ENCODE measurements around the gene HYAL3. TPM values are rescaled to one million over a fixed set of nuclear protein-coding genes. Genes with fewer than 3 reads are reported as not detected.

Gene HYAL3
- polyA plus RNA-seq, 2 donors = 3.4 to 5.1 TPM

DNA sequence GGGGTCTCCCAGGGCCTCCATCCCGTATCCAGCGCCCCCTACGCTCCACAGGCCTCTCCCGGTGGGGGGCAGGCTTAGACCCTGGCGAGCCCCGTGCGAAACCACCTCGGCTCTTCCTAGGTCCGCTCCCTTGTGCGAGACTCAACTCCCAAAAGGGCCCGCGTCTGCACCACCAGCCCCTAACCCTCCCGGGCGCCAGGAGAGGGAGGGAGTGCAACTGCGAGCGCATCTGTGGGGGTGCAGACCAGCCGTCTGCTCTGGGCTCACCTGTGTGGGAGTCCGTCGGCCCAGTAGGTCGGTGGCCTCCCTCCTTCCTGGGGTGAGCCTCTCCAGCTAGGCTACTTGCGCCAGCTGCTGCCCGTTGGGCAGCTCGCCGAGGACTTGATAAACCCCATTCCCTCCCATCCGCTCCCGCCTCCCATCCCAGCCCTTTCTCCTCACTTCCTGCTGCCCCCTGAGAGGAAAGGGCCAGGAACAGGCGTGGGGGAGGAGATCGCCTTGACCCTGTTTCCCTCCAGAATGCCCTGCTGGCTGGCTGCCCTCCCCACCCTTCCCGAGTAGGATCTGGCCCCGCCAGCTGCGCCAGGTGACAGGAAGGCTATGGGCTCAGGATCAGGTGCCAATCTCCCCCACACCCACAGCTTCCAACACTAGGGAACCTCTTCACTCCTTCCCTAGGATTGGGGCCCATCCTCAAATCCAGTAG, 23.3 kb upstream of the HYAL3 start, which contains the start of gene HYAL2:
TSS of gene HYAL2 (minus strand) at position 360 of the 706 bp plus-strand sequence. CDS start 2,256 bp downstream, outside the sequence.
- Histone ChIP-seq H3K27me3 (ENCODE audit: control insufficient read depth in 1 of 2, insufficient read depth in 2 of 2, low read length in 2 of 2) (no peaks in the 10 kb centered on the region), H3K4me3 (ENCODE audit: low read depth in 1 of 2, low read length in 2 of 2) (peak within 1 kb of the TSS; percentile 67 to 83), H3K4me1 (ENCODE audit: control insufficient read depth in 2 of 2, insufficient read depth in 2 of 2, low read length in 1 of 2) (peaks cover 0 to 34% of the 10 kb centered on the region in 2 donors), H3K36me3 (ENCODE audit: control insufficient read depth in 2 of 2, insufficient read depth in 2 of 2, low read length in 1 of 2) (peaks cover 0 to 19% of the 10 kb centered on the region in 2 donors), H3K27ac (ENCODE audit: low read depth in 2 of 2, low read length in 1 of 2) (peak within 1 kb of the TSS; percentile 82 to 89), H3K9me3 (ENCODE audit: control insufficient read depth in 2 of 2, insufficient read depth in 1 of 2, low read depth in 1 of 2, low read length in 1 of 2) (no peaks in the 10 kb centered on the region)
- WGBS, 2 donors = 51 to 57% methylated on average over 28 to 31 of the region's 31 CpGs

DNA sequence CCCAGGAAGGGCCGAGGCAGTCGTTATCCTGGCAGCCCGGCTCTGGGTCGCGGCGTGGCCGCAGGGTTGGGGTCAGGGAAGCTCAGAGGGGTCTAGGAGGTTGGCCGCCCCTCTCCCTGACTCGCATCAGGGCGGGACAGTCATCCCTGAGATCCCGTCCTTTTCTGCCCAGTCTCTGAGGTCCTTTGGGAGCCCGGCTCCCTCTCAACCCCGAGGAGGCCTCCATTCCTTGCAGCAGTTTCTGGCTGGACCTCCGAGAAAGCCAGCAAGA, 22.8 kb upstream of the HYAL3 start:
- peaks cover 0 to 19% of the 10 kb centered on the region in 2 donors for H3K36me3 ChIP-seq (ENCODE audit: control insufficient read depth in 2 of 2, insufficient read depth in 2 of 2, low read length in 1 of 2)
- peak overlapping the region; percentile 82 for H3K27ac ChIP-seq (ENCODE audit: low read depth in 2 of 2, low read length in 1 of 2)
- H3K4me3 ChIP-seq (ENCODE audit: low read depth in 1 of 2, low read length in 2 of 2) = peak overlapping the region; percentile 67 to 83
- H3K27me3 ChIP-seq (ENCODE audit: control insufficient read depth in 1 of 2, insufficient read depth in 2 of 2, low read length in 2 of 2) = no peaks in the 10 kb centered on the region
- H3K9me3 ChIP-seq (ENCODE audit: control insufficient read depth in 2 of 2, insufficient read depth in 1 of 2, low read depth in 1 of 2, low read length in 1 of 2) = no peaks in the 10 kb centered on the region
- peaks cover 0 to 34% of the 10 kb centered on the region in 2 donors for H3K4me1 ChIP-seq (ENCODE audit: control insufficient read depth in 2 of 2, insufficient read depth in 2 of 2, low read length in 1 of 2)
- 26 to 44% methylated on average over 13 to 14 of the region's 14 CpGs for WGBS, 2 donors

DNA sequence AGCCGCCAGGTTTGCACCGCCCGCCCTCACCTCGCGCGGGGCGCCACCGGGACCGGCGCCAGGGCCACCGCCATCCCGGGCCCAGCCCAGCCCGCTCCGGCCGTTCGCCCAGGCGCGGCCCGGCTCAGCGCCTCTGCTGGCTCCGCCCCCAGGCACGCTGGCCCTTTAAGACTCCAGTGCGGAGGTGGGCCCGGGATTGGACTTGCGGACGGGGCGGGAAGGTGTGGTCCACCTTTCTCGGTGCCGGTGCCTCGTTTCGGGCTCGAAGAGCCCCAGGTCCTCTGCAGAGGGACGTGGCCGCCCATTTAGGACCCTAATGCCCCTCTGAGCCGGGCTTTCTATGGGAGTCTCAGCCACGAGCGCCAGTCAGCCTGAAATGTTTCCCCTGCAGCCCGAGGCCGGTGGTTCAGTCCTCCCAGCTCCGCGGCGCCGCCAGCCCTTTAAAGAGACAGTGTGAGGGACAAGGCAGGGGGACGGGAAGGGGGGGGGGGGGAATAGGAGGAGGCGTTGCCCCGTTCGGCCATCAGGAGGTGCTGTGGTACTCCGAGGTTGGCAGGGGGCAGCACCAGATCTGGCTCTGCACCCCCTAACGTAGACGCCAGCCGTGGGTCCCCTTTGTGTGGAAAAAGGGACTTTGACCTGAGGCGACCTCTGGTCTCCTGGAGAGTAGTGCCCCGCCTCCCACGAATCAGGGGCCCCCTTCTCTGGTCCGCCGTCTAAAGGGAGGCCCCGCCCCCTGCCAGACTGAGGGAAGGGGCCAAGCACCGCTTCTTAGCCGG, 22.3 kb upstream of the HYAL3 start:
- Histone ChIP-seq H3K36me3 (ENCODE audit: control insufficient read depth in 2 of 2, insufficient read depth in 2 of 2, low read length in 1 of 2) (peaks cover 0 to 19% of the 10 kb centered on the region in 2 donors), H3K4me1 (ENCODE audit: control insufficient read depth in 2 of 2, insufficient read depth in 2 of 2, low read length in 1 of 2) (peaks cover 0 to 32% of the 10 kb centered on the region in 2 donors), H3K27ac (ENCODE audit: low read depth in 2 of 2, low read length in 1 of 2) (peak overlapping the region; percentile 82 to 89), H3K27me3 (ENCODE audit: control insufficient read depth in 1 of 2, insufficient read depth in 2 of 2, low read length in 2 of 2) (no peaks in the 10 kb centered on the region), H3K4me3 (ENCODE audit: low read depth in 1 of 2, low read length in 2 of 2) (peak overlapping the region; percentile 67 to 83), H3K9me3 (ENCODE audit: control insufficient read depth in 2 of 2, insufficient read depth in 1 of 2, low read depth in 1 of 2, low read length in 1 of 2) (no peaks in the 10 kb centered on the region)
- 0 to 1% methylated on average over 51 to 59 of the region's 59 CpGs for WGBS, 2 donors

DNA sequence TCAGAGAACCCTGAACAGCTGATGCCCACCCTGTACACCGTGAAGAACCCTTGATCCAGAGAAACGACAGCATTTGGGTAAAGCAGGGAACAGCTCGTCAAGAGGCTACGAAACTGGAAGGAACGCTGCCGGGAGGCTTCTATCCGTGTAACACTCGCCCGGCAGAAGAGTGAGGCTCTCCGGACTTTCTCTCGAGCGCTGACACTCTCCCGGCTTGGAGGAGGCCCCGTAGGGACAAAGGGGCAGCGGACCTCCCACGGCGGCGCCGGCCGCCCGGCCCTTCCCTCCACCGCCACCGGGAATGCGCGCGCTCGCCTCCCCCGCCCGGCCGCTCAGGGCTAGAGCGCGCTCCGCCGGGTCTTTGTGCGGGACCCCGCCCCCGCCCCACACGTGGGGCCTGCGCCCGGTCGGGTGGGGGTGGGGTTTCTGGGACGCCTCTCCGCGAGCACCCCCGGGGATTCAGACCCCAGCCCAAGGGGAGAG, 21.7 kb upstream of the HYAL3 start:
- Histone ChIP-seq H3K36me3 (ENCODE audit: control insufficient read depth in 2 of 2, insufficient read depth in 2 of 2, low read length in 1 of 2) (peaks cover 0 to 14% of the 10 kb centered on the region in 2 donors), H3K4me1 (ENCODE audit: control insufficient read depth in 2 of 2, insufficient read depth in 2 of 2, low read length in 1 of 2) (peaks cover 0 to 36% of the 10 kb centered on the region in 2 donors), H3K27me3 (ENCODE audit: control insufficient read depth in 1 of 2, insufficient read depth in 2 of 2, low read length in 2 of 2) (no peaks in the 10 kb centered on the region), H3K4me3 (ENCODE audit: low read depth in 1 of 2, low read length in 2 of 2) (peak overlapping the region; percentile 67 to 83), H3K9me3 (ENCODE audit: control insufficient read depth in 2 of 2, insufficient read depth in 1 of 2, low read depth in 1 of 2, low read length in 1 of 2) (no peaks in the 10 kb centered on the region), H3K27ac (ENCODE audit: low read depth in 2 of 2, low read length in 1 of 2) (peak overlapping the region; percentile 82 to 89)
- WGBS, 2 donors = 0% methylated on average over 36 to 45 of the region's 45 CpGs

DNA sequence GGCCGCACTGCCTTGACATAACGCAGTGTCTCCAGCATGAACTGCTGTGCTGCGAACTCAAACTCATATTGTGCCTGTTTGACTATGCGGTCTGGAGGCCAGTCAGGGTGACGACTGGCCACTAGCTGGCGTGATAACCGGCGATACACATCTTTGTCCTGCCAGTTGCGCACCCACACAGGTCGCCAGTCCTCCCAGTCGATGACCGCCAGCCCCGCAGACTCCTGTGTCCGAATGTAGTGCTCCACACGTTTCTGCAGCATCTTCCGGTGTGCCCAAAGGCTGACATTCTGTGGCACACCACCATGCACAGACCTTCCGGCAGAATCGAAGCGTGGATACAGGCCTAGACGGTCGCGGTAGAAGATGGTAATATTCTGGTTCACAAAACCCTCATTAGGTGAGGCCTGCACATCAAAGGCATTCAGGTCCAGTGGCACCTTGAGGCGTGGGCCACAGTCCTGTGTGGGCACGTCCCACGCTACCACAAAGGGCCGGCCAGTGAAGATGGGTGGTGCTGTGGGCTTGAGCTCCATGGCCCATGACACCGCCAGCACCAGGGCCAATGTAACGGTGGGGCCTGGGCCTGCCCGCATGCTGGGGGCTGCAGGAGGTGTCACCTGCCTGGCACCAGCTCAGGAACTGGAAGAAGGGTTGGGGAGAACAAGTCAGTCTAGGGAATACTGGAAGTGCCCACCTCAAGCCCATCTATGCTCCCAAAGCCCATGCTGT, 20.9 kb upstream of the HYAL3 start:
- WGBS, 2 donors = 64 to 68% methylated on average over 29 of the region's 29 CpGs
- H3K36me3 ChIP-seq (ENCODE audit: control insufficient read depth in 2 of 2, insufficient read depth in 2 of 2, low read length in 1 of 2) = peaks cover 0 to 10% of the 10 kb centered on the region in 2 donors
- H3K27ac ChIP-seq (ENCODE audit: low read depth in 2 of 2, low read length in 1 of 2) = peak overlapping the region; percentile 82 to 89
- H3K4me3 ChIP-seq (ENCODE audit: low read depth in 1 of 2, low read length in 2 of 2) = peak overlapping the region; percentile 67 to 83
- no peaks in the 10 kb centered on the region for H3K9me3 ChIP-seq (ENCODE audit: control insufficient read depth in 2 of 2, insufficient read depth in 1 of 2, low read depth in 1 of 2, low read length in 1 of 2)
- H3K27me3 ChIP-seq (ENCODE audit: control insufficient read depth in 1 of 2, insufficient read depth in 2 of 2, low read length in 2 of 2) = no peaks in the 10 kb centered on the region
- H3K4me1 ChIP-seq (ENCODE audit: control insufficient read depth in 2 of 2, insufficient read depth in 2 of 2, low read length in 1 of 2) = peaks cover 0 to 36% of the 10 kb centered on the region in 2 donors

DNA sequence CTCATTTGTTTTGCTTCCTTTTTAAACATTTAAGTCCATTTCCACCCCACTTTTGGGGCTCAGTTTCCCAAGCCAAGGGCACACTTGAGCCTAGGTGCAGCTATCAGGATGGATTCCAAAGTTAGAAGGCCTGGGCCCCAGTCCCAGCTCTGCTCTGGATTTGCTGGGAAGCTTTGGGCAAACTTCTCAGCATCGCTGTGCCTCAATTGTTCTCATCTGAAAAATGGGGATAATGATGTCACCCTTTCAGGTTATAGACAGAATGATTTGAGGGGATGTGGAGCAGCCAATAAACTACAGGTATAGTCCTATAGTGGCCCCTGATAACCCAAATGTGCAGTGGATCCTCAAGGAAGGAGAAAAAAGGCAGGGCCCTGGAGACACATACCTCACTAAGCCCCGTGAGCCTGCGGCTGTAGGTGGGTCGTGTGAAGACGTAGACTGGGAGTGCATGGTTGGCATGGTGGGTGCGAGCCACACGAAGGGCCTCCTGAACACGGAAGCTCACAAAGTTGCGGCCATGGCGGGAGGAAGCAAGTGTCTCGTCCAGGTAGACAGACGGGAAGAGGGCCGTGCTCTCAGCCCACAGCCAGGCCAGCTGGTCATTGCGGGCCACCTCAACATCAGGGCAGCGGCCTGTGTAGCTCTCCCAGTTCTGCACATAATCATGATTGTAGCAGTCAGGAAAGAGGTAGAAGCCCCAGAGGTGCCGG, 20.1 kb upstream of the HYAL3 start:
- no peaks in the 10 kb centered on the region for H3K9me3 ChIP-seq (ENCODE audit: control insufficient read depth in 2 of 2, insufficient read depth in 1 of 2, low read depth in 1 of 2, low read length in 1 of 2)
- H3K4me3 ChIP-seq (ENCODE audit: low read depth in 1 of 2, low read length in 2 of 2) = peak overlapping the region in 1 of 2 donors; percentile 67
- H3K27me3 ChIP-seq (ENCODE audit: control insufficient read depth in 1 of 2, insufficient read depth in 2 of 2, low read length in 2 of 2) = no peaks in the 10 kb centered on the region
- 77 to 89% methylated on average over 16 of the region's 16 CpGs for WGBS, 2 donors
- H3K4me1 ChIP-seq (ENCODE audit: control insufficient read depth in 2 of 2, insufficient read depth in 2 of 2, low read length in 1 of 2) = peaks cover 0 to 40% of the 10 kb centered on the region in 2 donors
- H3K36me3 ChIP-seq (ENCODE audit: control insufficient read depth in 2 of 2, insufficient read depth in 2 of 2, low read length in 1 of 2) = peaks cover 0 to 10% of the 10 kb centered on the region in 2 donors
- peak overlapping the region; percentile 96 to 100 for H3K27ac ChIP-seq (ENCODE audit: low read depth in 2 of 2, low read length in 1 of 2)

DNA sequence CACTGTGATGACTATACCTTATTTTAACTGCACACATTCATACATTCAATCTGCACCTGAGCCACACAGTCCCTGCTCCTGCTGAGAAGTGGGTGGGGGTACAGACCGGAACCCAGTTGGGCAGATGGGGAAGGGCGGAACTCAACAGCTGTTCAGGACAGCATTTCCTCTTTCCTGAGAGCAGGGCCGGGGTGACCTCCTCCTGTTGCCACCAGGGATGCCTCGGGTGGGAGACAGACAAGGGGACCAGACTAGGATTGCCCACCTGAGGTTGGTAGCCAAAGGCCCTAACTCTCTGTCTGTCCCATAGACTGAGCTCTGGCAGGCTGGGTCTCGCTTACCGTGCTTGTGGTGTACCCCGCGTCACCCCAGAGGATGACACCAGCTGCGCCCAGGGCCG, 19.4 kb upstream of the HYAL3 start:
- WGBS, 2 donors = 73 to 75% methylated on average over 10 of the region's 10 CpGs
- H3K9me3 ChIP-seq (ENCODE audit: control insufficient read depth in 2 of 2, insufficient read depth in 1 of 2, low read depth in 1 of 2, low read length in 1 of 2) = no peaks in the 10 kb centered on the region
- peaks cover 0 to 40% of the 10 kb centered on the region in 2 donors for H3K4me1 ChIP-seq (ENCODE audit: control insufficient read depth in 2 of 2, insufficient read depth in 2 of 2, low read length in 1 of 2)
- H3K36me3 ChIP-seq (ENCODE audit: control insufficient read depth in 2 of 2, insufficient read depth in 2 of 2, low read length in 1 of 2) = peaks cover 0 to 10% of the 10 kb centered on the region in 2 donors
- H3K27me3 ChIP-seq (ENCODE audit: control insufficient read depth in 1 of 2, insufficient read depth in 2 of 2, low read length in 2 of 2) = no peaks in the 10 kb centered on the region
- no peak overlapping the region for H3K4me3 ChIP-seq (ENCODE audit: low read depth in 1 of 2, low read length in 2 of 2)
- H3K27ac ChIP-seq (ENCODE audit: low read depth in 2 of 2, low read length in 1 of 2) = peak overlapping the region; percentile 96 to 100

DNA sequence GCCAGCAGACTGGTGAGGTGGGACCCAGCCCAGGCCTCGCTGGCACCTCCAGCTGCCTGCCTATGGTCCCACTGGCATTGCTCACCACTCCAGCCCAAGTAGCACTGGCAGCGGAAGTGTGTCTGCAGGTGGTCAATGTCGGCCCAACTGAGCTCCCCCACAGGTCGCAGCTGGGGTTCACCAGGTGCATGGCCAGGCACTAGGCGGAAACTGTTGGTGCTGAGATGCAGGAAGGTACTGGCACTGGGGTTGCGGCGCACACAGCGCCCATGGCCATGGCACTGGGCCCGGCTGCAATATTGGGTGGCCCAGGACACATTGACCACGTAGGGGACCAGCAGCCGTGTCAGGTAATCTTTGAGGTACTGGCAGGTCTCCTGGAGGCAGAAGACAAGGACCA, 19.0 kb upstream of the HYAL3 start:
- Histone ChIP-seq H3K4me1 (ENCODE audit: control insufficient read depth in 2 of 2, insufficient read depth in 2 of 2, low read length in 1 of 2) (peaks cover 0 to 40% of the 10 kb centered on the region in 2 donors), H3K27me3 (ENCODE audit: control insufficient read depth in 1 of 2, insufficient read depth in 2 of 2, low read length in 2 of 2) (no peaks in the 10 kb centered on the region), H3K36me3 (ENCODE audit: control insufficient read depth in 2 of 2, insufficient read depth in 2 of 2, low read length in 1 of 2) (peaks cover 0 to 10% of the 10 kb centered on the region in 2 donors), H3K9me3 (ENCODE audit: control insufficient read depth in 2 of 2, insufficient read depth in 1 of 2, low read depth in 1 of 2, low read length in 1 of 2) (no peaks in the 10 kb centered on the region), H3K4me3 (ENCODE audit: low read depth in 1 of 2, low read length in 2 of 2) (no peak overlapping the region), H3K27ac (ENCODE audit: low read depth in 2 of 2, low read length in 1 of 2) (peak overlapping the region; percentile 96 to 100)
- 75 to 80% methylated on average over 11 of the region's 11 CpGs for WGBS, 2 donors

DNA sequence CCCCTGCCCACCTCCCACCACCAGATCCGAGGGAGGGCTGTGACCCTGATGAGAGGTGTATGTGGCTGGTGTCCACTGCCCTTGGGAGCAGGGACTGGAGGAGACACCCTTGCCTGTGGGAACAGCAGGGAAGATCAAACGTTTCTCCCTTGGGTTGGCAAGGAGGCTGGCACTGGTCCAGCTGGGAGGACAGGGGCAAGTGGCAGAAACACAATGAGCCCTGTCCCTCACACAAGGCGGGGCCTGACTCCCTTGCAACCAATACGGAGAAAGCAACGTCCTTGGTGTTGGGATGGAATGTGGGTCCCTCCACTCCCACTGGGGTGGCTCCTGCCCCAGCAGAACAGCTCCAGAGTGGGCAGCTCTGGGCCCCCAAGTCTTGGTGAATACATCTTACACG, 18.1 kb upstream of the HYAL3 start:
- Histone ChIP-seq H3K4me3 (ENCODE audit: low read depth in 1 of 2, low read length in 2 of 2) (peak overlapping the region in 1 of 2 donors; percentile 20), H3K27me3 (ENCODE audit: control insufficient read depth in 1 of 2, insufficient read depth in 2 of 2, low read length in 2 of 2) (no peaks in the 10 kb centered on the region), H3K27ac (ENCODE audit: low read depth in 2 of 2, low read length in 1 of 2) (peak overlapping the region; percentile 96 to 100), H3K4me1 (ENCODE audit: control insufficient read depth in 2 of 2, insufficient read depth in 2 of 2, low read length in 1 of 2) (peaks cover 0 to 40% of the 10 kb centered on the region in 2 donors), H3K36me3 (ENCODE audit: control insufficient read depth in 2 of 2, insufficient read depth in 2 of 2, low read length in 1 of 2) (peaks cover 0 to 10% of the 10 kb centered on the region in 2 donors), H3K9me3 (ENCODE audit: control insufficient read depth in 2 of 2, insufficient read depth in 1 of 2, low read depth in 1 of 2, low read length in 1 of 2) (no peaks in the 10 kb centered on the region)
- 40 to 48% methylated on average over 6 of the region's 6 CpGs for WGBS, 2 donors
